HG02610 (cell line): Measurements from ENCODE around the gene OR1D5.
"Not testable (repeated sequence)": the region's sequence is repeated elsewhere in the genome, so short reads cannot be mapped to it uniquely, and the experiment has no call there.

ENCODE experiments used
- ATAC-seq: cut with Tn5 transposase; IDR thresholded peaks from one replicate; pipeline ENCODE4 v1.9.1; 2021; ENCODE audit warnings: mild to moderate bottlenecking, moderate library complexity; ENCODE audit not compliant: unreplicated experiment

Gene OR1D5

GRCh38 chr17:3063507-3063906 is at the start of gene OR1D5:
TSS of gene OR1D5 (minus strand) at chr17:3063607. CDS start at chr17:3063607, 0 bp downstream.
- ATAC-seq, result not testable (repeated sequence)

GRCh38 chr17:3104322-3104721 is 40.9 kb upstream of the OR1D5 start, which contains the start of gene OR1D2:
TSS of gene OR1D2 (minus strand) at chr17:3104422. CDS start at chr17:3092996, 11,426 bp downstream.
- no peak for ATAC-seq

GRCh38 chr17:3073850-3074249 is 10.4 kb upstream of the OR1D5 start:
- not testable (repeated sequence) for ATAC-seq

- not testable (repeated sequence) for ATAC-seq
Observed at GRCh38 chr17:3065192-3065591, 1.8 kb upstream of the OR1D5 start.

- ATAC-seq, result not testable (repeated sequence)
Observed at GRCh38 chr17:3062824-3063377, 506 bp downstream of the OR1D5 start.

GRCh38 chr17:3054868-3055267 is 8.5 kb downstream of the OR1D5 start:
- not testable (repeated sequence) for ATAC-seq

GRCh38 chr17:3049705-3050295 is 13.6 kb downstream of the OR1D5 start:
- no peak for ATAC-seq

- ATAC-seq, result peak; percentile 96
Observed at GRCh38 chr17:3048727-3049471, 14.5 kb downstream of the OR1D5 start.

- no peak for ATAC-seq
Observed at GRCh38 chr17:3046753-3047152, 16.7 kb downstream of the OR1D5 start.

- no peak for ATAC-seq
Observed at GRCh38 chr17:3043737-3044365, 19.6 kb downstream of the OR1D5 start.

GRCh38 chr17:3040882-3041281 is 22.5 kb downstream of the OR1D5 start:
- ATAC-seq, result no peak

- no peak for ATAC-seq
Observed at GRCh38 chr17:3039736-3040135, 23.7 kb downstream of the OR1D5 start.

GRCh38 chr17:3038941-3039340 is 24.5 kb downstream of the OR1D5 start:
- ATAC-seq, result no peak

GRCh38 chr17:3037259-3037658 is 26.1 kb downstream of the OR1D5 start:
- ATAC-seq, result no peak

- no peak for ATAC-seq
Observed at GRCh38 chr17:3036800-3037199, 26.6 kb downstream of the OR1D5 start.

GRCh38 chr17:3035968-3036280 is 27.5 kb downstream of the OR1D5 start:
- ATAC-seq, result no peak

GRCh38 chr17:3035256-3035967 is 28.0 kb downstream of the OR1D5 start:
- no peak for ATAC-seq

- ATAC-seq, result no peak
Observed at GRCh38 chr17:3034578-3034920, 28.9 kb downstream of the OR1D5 start.

GRCh38 chr17:3033741-3034577 is 29.4 kb downstream of the OR1D5 start:
- no peak for ATAC-seq

- no peak for ATAC-seq
Observed at GRCh38 chr17:3033248-3033640, 30.2 kb downstream of the OR1D5 start.
